ENCODE results near the gene KLHL13. TPM values are rescaled to one million over a fixed set of nuclear protein-coding genes. Genes with fewer than 3 reads are reported as not detected.

KLHL13 gene
- total and polyA plus RNA-seq, 2 of the 8 experiments (the other 6 are each of a cell fraction or from before 2014, with no cell fraction given), result 6.4 to 12.8 TPM

GRCh38 chrX:117854806-117855205 lies 261.8 kb downstream of the KLHL13 start:
- Histone ChIP-seq H2BK5ac (ENCODE audit: low read depth, low read length) (no peak overlapping the region), H2AFZ (ENCODE audit: low read length) (no peak overlapping the region), H3K27me3 (replicated peaks in 1 of 4; ENCODE audit: control insufficient read depth in 3 of 4, extremely low read depth in 1 of 4, insufficient read depth in 3 of 4, low read length in 3 of 4) (no peaks in the 10 kb centered on the region), H3K4me3 (ENCODE audit: extremely low read depth in 1 of 4, insufficient read depth in 2 of 4, low read depth in 3 of 4, low read length in 4 of 4) (no peak overlapping the region), H3K18ac (ENCODE audit: extremely low read depth, low read length) (no peak overlapping the region), H3K23me2 (ENCODE audit: low read depth, low read length) (no peaks in the 10 kb centered on the region), H3K4ac (replicated peaks; ENCODE audit: insufficient read length, low read depth, low read length) (no peak overlapping the region), H3K27ac (ENCODE audit: low read depth, low read length) (no peak overlapping the region), H4K20me1 (replicated peaks in 1 of 2; ENCODE audit: control insufficient read depth in 1 of 2, insufficient read depth in 2 of 2, low read length in 2 of 2) (no peaks in the 10 kb centered on the region), H3K14ac (ENCODE audit: insufficient read length) (no peak overlapping the region), H3K9ac (replicated peaks in 1 of 4; ENCODE audit: extremely low read depth in 1 of 4, low read depth in 3 of 4, low read length in 3 of 4) (no peak overlapping the region), H3K9me3 (ENCODE audit: insufficient read depth in 2 of 2, low read depth in 1 of 2, low read length in 1 of 2) (no peaks in the 10 kb centered on the region), H2BK12ac (ENCODE audit: low read depth, low read length) (no peak overlapping the region), H4K5ac (ENCODE audit: insufficient read length, low read depth, low read length) (no peak overlapping the region), H3K36me3 (ENCODE audit: control insufficient read depth in 2 of 4, insufficient read depth in 4 of 4, low read length in 3 of 4) (no peaks in the 10 kb centered on the region), H4K8ac (ENCODE audit: extremely low read depth, insufficient read depth, low read length) (no peak overlapping the region), H3K79me2 (ENCODE audit: control insufficient read depth in 1 of 2, insufficient read depth in 2 of 2, low read length in 2 of 2) (no peaks in the 10 kb centered on the region), H2BK15ac (ENCODE audit: low read length) (no peak overlapping the region), H3K79me1 (ENCODE audit: low read depth, low read length) (no peaks in the 10 kb centered on the region), H2BK20ac (ENCODE audit: low read length) (no peak overlapping the region), H2BK120ac (replicated peaks; ENCODE audit: low read depth, low read length) (no peak overlapping the region), H2AK5ac (ENCODE audit: low read depth, low read length) (no peak overlapping the region), H3K4me2 (ENCODE audit: insufficient read depth in 1 of 2, low read depth in 2 of 2, low read length in 2 of 2) (no peak overlapping the region), H3K56ac (replicated peaks; ENCODE audit: insufficient read length, low read depth, low read length) (no peak overlapping the region), H3K4me1 (replicated peaks in 1 of 4; ENCODE audit: control insufficient read depth in 3 of 4, insufficient read depth in 4 of 4, low read length in 3 of 4) (no peaks in the 10 kb centered on the region), H4K91ac (replicated peaks; ENCODE audit: insufficient read length, low read length) (no peak overlapping the region), H3K23ac (ENCODE audit: insufficient read length) (no peak overlapping the region)
- POLR2A ChIA-PET (ENCODE audit: partially characterized antibody), result no interaction called here
- no peak for TF ChIP-seq EP300 (IDR thresholded peaks at IDR 0.05; ENCODE audit: borderline replicate concordance in 1 of 2, low read depth in 2 of 2, low read length in 2 of 2)
- CTCF ChIA-PET (ENCODE audit: partially characterized antibody), result interaction anchor here (0.5 kb wide), 1 partner anchor 9 kb away, joined by 4 read pairs; no protein-coding TSS in a partner anchor
- 93% methylated on average over 2 of the region's 2 CpGs; no CpG with 5 or more reads in 1 of the 2 experiments for WGBS, 2 experiments (ENCODE audit: extremely low coverage in 1 of 2, insufficient coverage in 1 of 2, insufficient read length in 1 of 2, insufficient replicate concordance in 2 of 2, low coverage in 1 of 2, low lambda C conversion rate in 2 of 2, missing lambda C conversion rate in 1 of 2)
- FAIRE-seq, result no peak
- DNase-seq (ENCODE audit: low read depth in 1 of 2, low spot score in 2 of 2), result no peak

All from H1 (cell line).